ENCODE results near the gene CACNA2D2. TPM values are rescaled to one million over a fixed set of nuclear protein-coding genes. Genes with fewer than 3 reads are reported as not detected.

The CACNA2D2 gene
- total and polyA plus RNA-seq, 2 of the 8 experiments (the other 6 are each of a cell fraction or from before 2014, with no cell fraction given), result 14.1 to 25.0 TPM

DNA sequence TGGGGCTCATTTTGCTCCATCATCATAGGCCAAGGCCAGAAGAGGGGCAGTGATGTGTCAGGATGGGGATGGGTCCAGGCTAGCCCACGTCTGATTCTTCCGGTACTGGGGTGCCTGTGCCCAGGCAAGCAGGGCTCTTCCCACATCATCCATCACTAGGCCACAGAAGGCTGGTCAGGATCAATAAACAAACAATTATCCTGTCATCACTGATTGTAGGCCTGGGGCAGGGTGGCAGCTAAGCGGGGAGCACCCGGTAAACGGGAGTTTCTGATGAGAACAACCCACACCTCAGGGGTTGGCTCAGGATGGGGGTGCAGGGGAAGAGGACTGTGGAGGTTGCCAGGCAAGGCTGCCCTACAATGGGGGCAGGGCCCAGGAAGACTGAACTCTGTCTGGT lies 18.1 kb upstream of the CACNA2D2 start (continued):
- TF ChIP-seq, protein P1, sequence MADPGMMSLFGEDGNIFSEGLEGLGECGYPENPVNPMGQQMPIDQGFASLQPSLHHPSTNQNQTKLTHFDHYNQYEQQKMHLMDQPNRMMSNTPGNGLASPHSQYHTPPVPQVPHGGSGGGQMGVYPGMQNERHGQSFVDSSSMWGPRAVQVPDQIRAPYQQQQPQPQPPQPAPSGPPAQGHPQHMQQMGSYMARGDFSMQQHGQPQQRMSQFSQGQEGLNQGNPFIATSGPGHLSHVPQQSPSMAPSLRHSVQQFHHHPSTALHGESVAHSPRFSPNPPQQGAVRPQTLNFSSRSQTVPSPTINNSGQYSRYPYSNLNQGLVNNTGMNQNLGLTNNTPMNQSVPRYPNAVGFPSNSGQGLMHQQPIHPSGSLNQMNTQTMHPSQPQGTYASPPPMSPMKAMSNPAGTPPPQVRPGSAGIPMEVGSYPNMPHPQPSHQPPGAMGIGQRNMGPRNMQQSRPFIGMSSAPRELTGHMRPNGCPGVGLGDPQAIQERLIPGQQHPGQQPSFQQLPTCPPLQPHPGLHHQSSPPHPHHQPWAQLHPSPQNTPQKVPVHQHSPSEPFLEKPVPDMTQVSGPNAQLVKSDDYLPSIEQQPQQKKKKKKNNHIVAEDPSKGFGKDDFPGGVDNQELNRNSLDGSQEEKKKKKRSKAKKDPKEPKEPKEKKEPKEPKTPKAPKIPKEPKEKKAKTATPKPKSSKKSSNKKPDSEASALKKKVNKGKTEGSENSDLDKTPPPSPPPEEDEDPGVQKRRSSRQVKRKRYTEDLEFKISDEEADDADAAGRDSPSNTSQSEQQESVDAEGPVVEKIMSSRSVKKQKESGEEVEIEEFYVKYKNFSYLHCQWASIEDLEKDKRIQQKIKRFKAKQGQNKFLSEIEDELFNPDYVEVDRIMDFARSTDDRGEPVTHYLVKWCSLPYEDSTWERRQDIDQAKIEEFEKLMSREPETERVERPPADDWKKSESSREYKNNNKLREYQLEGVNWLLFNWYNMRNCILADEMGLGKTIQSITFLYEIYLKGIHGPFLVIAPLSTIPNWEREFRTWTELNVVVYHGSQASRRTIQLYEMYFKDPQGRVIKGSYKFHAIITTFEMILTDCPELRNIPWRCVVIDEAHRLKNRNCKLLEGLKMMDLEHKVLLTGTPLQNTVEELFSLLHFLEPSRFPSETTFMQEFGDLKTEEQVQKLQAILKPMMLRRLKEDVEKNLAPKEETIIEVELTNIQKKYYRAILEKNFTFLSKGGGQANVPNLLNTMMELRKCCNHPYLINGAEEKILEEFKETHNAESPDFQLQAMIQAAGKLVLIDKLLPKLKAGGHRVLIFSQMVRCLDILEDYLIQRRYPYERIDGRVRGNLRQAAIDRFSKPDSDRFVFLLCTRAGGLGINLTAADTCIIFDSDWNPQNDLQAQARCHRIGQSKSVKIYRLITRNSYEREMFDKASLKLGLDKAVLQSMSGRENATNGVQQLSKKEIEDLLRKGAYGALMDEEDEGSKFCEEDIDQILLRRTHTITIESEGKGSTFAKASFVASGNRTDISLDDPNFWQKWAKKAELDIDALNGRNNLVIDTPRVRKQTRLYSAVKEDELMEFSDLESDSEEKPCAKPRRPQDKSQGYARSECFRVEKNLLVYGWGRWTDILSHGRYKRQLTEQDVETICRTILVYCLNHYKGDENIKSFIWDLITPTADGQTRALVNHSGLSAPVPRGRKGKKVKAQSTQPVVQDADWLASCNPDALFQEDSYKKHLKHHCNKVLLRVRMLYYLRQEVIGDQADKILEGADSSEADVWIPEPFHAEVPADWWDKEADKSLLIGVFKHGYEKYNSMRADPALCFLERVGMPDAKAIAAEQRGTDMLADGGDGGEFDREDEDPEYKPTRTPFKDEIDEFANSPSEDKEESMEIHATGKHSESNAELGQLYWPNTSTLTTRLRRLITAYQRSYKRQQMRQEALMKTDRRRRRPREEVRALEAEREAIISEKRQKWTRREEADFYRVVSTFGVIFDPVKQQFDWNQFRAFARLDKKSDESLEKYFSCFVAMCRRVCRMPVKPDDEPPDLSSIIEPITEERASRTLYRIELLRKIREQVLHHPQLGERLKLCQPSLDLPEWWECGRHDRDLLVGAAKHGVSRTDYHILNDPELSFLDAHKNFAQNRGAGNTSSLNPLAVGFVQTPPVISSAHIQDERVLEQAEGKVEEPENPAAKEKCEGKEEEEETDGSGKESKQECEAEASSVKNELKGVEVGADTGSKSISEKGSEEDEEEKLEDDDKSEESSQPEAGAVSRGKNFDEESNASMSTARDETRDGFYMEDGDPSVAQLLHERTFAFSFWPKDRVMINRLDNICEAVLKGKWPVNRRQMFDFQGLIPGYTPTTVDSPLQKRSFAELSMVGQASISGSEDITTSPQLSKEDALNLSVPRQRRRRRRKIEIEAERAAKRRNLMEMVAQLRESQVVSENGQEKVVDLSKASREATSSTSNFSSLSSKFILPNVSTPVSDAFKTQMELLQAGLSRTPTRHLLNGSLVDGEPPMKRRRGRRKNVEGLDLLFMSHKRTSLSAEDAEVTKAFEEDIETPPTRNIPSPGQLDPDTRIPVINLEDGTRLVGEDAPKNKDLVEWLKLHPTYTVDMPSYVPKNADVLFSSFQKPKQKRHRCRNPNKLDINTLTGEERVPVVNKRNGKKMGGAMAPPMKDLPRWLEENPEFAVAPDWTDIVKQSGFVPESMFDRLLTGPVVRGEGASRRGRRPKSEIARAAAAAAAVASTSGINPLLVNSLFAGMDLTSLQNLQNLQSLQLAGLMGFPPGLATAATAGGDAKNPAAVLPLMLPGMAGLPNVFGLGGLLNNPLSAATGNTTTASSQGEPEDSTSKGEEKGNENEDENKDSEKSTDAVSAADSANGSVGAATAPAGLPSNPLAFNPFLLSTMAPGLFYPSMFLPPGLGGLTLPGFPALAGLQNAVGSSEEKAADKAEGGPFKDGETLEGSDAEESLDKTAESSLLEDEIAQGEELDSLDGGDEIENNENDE (IDR thresholded peaks at IDR 0.05; ENCODE audit: insufficient replicate concordance, low read length), result no peak
- TF ChIP-seq GTF2F1 (IDR thresholded peaks at IDR 0.05; ENCODE audit: borderline replicate concordance, low read depth, low read length) (no peak), CREB1 (IDR thresholded peaks at IDR 0.05) (no peak), POLR2A (IDR thresholded peaks at IDR 0.05; ENCODE audit: control extremely low read depth in 1 of 2, low read depth in 2 of 2, low read length in 2 of 2) (no peak)
- TF ChIP-seq, protein P2, sequence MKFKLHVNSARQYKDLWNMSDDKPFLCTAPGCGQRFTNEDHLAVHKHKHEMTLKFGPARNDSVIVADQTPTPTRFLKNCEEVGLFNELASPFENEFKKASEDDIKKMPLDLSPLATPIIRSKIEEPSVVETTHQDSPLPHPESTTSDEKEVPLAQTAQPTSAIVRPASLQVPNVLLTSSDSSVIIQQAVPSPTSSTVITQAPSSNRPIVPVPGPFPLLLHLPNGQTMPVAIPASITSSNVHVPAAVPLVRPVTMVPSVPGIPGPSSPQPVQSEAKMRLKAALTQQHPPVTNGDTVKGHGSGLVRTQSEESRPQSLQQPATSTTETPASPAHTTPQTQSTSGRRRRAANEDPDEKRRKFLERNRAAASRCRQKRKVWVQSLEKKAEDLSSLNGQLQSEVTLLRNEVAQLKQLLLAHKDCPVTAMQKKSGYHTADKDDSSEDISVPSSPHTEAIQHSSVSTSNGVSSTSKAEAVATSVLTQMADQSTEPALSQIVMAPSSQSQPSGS (IDR thresholded peaks at IDR 0.05; ENCODE audit: low read length), result no peak

Measured in H1 (cell line).